Cardiac septum (tissue), 1 donor: ENCODE measurements around the gene VPS54. TPM values are rescaled to one million over a fixed set of nuclear protein-coding genes. Genes with fewer than 3 reads are reported as not detected.

ENCODE experiments used
- DNase-seq: peaks from one replicate; pipeline ENCODE4 v3.0.0-alpha.2; 2020; ENCODE audit warnings: low spot score
- intact Hi-C: fragments of 100-400 bp; cut with DNase I; formaldehyde crosslinking; loops from one replicate; pipeline ENCODE4 v1.14.0; 2022
- total RNA-seq: library from RNA; stranded (reverse); fragmentation: NEBNext Ultra II Directional; extraction: Animal tissue kit (Norgen Biotek cat#: 25700); gene quantifications from one replicate; pipeline ENCODE4 v1.2.1, GENCODE V29; 2021
- donor health status: DM: no; HTN: no; CAD: no.

The VPS54 gene
- total RNA-seq, 1 donor from 2014 or later, result 12.7 TPM

GRCh38 chr2:63881205-63881604, 138.0 kb downstream of the VPS54 start:
- no peak for DNase-seq
- intact Hi-C loops, result no loop called here

DNA sequence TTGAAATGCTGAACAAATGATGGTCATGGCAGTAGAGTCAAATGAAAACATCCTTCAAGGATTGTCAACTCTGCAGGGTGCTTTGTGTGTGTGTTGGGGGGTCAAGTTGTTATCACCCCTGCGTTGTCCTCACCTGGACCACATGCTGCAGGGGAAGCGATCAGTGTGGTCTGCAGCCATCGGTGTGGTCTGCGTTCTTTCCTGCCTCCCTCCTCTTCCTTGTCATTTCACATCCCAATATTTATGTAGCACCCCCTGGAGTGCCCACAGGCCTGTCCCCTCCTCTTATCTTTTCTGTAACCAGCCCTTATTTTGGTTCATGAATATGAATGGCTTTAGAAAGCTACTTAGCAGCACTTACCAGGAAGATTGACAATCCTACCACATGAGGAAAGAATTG, 138.6 kb downstream of the VPS54 start:
- intact Hi-C loops, result no loop called here
- no peak for DNase-seq

GRCh38 chr2:63879876-63880433, 139.3 kb downstream of the VPS54 start:
- intact Hi-C loops, result no loop called here
- DNase-seq, result no peak

GRCh38 chr2:63878486-63878885, 140.7 kb downstream of the VPS54 start:
- intact Hi-C loops, result no loop called here
- no peak for DNase-seq

- no peak for DNase-seq
- intact Hi-C loops, result no loop called here
Measured at GRCh38 chr2:63876311-63876710, 142.9 kb downstream of the VPS54 start.

DNA sequence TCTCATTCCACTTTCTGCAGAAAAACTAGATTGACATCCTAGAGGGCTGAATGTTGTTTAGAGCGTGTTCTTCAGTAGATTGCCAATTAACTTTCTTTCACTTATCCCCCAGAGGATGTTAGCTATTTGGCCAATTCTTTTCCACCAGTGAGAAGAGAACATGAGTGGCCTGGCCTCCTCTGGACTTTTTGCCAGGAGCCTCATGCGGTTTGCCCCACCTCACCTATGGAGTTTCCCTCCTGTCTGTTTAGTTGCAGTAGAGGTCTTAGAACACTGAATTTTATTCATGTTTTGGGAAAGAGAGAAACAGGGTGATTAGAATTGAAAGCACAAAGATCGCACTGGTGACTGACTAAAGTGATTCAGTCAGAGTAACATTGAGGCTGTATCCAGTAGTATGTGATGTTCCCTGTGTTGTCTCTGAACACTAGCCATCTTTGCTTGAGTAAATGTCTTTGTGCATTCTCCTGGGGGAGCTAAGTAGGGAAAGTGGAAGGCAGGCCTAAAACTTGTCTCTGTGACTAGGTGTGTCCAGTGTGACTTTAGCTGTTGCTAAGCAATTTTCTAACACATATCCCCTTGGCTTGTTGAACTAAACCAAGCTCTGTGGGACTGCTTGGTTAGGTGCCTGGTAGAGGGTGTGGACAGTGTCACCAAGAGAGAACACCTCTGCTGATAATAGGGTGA, 143.5 kb downstream of the VPS54 start:
- intact Hi-C loops, result no loop called here
- DNase-seq, result no peak

GRCh38 chr2:63875131-63875527, 144.1 kb downstream of the VPS54 start:
- intact Hi-C loops, result no loop called here

DNA sequence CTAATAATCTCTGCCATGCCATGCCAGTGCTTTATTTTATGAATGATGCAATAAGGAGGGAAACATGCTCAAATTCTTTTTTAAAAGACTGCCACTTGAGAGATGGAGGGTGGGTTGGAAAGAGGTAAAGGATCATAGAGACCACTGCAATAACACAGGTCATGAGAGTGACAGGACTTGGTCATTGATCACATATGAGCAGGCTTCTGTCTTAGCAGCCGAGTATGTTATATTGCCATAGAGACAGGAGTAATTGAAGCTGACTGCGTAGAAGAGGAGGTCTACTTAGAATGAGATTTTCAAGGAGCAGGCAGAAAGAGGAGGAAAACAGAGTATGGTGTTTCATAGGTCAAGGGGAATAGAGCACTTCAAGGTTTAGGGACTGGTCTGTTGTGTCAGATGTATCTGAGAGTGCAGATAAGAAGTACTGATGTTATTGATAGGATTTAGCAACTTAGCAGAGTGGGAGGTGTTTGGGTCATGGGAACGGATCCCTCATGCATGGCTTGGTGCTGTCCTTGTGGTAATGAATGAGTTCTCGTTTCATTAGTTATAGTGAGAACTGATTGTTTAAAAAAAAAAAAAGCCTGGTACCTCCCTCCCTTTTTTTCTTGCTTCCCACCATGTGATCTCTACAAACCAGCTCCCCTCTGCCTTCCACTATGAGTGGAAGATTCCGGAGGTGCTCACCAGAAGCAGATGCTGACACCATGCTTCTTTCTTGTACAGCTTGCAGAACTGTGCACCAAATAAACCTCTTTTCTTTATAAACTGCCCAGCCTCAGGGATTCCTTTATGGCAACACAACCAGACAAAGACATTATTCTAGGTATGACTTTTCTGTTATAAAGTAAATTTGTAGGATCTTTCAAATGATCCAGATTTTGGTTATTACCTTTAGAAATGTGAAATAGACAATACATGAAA, 144.8 kb downstream of the VPS54 start:
- no peak for DNase-seq
- intact Hi-C loops, result no loop called here

More at GRCh38 chr2:63875131-63875527, 144.1 kb downstream of the VPS54 start:
- no peak for DNase-seq

DNA sequence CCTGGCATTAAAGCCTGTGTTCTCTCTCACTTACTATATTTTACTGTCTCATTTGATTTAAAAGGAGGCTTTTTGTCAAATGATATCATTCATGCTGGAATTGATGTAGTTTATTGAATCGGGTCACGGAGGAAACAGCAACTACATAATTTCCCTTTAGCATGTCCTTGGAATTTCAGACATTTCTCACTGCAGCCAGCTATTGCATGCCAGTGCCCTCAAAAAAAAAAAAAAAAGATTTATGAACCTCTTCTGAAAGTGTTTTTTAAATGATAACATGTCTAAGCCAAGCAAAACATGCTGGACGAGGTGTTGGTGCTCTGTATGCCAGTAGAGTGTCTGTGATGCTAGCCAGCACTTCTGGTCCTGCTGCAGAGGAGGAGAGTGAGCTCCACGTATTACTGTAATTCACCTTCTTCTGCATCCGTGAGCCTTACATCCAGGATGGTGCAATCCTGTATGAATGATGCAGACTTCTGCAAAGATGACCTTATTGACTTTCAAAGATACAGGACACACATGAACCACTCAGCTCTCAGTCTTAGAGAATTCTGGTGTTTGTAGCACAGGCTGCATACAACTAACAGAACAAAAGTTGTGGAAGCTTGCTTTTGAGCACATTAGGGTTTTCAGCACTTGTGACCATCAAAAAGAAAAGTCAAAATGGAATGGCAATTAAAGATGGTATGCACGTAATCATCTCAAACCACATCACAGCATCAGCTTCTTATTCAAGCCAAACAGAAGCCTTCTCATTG, 146.5 kb downstream of the VPS54 start:
- DNase-seq, result no peak
- intact Hi-C loops, result no loop called here

DNA sequence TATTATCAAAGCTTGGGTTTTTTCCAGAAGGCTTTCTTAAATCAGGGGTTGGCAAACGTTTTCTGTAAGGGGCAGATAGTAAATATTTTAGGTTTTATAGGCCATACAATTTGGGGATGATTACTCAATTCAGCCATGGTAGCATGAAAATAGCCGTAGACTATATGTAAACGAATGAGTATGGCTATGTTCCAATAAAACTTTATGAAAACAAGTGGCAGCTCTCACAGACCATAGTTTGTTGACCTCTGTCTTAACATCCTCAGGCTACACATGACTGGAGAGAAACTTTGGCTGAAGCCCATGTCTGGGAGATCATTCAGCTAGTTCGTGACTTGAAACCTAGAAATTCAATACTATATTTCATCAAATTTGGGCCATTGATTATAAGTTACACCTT, 147.4 kb downstream of the VPS54 start:
- no peak for DNase-seq
- intact Hi-C loops, result no loop called here

GRCh38 chr2:63870679-63871078, 148.5 kb downstream of the VPS54 start:
- intact Hi-C loops, result no loop called here
- no peak for DNase-seq

DNA sequence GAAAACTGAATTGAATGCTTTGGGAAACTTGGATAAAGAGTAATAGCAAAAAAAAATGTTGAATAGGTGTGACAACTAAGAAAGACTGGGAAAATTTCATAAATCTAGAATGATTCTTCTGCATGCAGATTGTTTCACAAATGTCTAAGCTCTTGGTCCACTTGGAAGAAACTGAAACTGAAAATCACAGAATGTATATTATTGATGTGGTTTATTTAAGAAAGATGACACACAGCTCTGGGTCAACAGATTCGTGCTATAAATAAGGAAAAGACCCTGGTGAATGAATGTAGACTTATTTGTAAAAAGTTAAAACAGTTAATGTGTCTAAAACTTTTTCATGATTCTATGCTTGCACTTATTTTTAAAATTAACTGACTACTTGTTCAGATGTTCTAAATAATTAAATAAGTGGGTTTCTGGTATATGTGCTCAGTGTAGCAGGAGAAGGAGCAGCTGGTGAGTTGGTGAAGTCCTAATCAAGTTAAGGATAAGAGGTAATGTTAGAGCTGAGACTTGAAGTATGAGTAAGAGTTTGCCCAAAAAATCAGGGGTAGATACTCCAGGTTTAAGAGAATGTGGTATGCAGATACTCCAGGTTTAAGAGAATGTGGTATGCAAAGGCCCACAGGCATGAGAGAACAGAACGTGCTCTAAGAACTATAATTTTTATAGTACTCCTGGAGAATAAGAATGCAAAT, 153.1 kb downstream of the VPS54 start:
- intact Hi-C loops, result no loop called here
- no peak for DNase-seq

DNA sequence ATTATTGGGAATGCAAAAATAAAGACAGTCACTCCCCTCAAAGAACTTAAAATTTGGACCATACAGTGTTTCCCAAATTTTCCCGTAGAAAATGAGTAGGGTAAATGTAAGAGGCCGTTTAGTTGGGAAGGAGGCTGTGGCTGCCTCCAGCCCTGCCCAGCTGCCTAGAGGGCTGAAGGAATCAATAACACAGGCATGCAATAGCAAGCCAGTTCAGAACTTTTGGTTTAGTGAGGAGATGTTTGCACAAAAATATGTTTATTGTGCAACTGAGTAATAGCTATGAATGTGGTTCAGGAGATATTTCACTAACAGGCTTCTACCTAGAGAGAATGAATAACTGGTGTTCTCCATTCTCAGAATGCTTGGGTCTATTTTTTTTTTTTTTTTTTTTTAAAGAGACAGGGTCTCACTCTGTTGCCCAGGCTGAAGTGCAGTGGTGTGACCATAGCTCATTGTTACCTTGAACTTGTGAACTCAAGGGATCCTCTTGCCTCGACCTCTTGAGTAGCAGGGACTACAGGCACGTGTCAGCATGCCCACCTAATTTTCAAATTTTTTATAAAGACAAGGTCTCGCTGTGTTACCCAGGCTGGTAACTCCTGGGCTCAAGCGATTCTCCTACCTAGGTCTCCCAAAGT, 153.9 kb downstream of the VPS54 start:
- intact Hi-C loops, result no loop called here
- DNase-seq, result no peak

GRCh38 chr2:63863707-63864106, 155.5 kb downstream of the VPS54 start:
- intact Hi-C loops, result loop anchor here (5.0 kb wide), 1 partner anchor 166 kb away; no protein-coding TSS in a partner anchor
- no peak for DNase-seq

DNA sequence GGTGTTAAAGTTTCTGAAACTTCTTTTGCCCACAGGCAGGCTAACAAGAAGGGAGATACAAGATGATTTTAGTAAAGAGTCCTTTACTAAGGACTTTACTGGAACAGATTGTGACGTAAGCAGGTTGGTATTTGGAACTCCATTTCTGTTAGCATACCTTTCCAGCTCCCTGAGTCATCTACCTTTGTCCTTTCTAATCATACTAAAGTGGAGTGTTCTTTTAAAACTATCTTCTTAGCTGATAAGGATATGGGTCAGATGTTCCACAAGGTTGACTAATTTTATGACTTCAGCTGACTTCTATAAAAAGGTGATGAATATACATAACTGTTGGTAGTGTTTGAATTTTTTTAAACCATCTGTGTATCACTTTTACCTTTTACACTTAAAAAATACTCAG, 156.4 kb downstream of the VPS54 start:
- intact Hi-C loops, result loop anchor here (5.0 kb wide), 1 partner anchor 166 kb away; no protein-coding TSS in a partner anchor
- no peak for DNase-seq

- intact Hi-C loops, result loop anchor here (5.0 kb wide), 1 partner anchor 164 kb away; no protein-coding TSS in a partner anchor
- no peak for DNase-seq
Measured at GRCh38 chr2:63861220-63861822, 157.9 kb downstream of the VPS54 start.

DNA sequence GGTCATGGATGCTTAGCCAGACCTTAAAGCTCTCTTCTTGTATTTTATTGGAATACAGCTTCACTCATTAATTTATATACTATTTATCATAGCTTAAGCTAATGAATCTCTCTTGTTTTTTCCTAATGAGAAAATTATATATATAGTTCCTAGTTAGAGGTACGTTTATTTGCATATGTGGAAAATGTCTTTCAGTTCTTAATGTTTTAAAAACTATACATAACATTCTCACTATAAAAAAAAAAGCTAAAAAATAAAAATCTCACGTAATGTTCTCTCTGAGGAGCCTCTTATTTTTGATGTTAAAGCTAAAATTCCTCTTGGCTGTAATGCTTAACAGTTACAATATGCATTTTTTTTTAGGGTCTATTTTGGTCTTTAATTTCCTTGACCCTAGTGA, 160.9 kb downstream of the VPS54 start:
- no peak for DNase-seq
- intact Hi-C loops, result no loop called here

DNA sequence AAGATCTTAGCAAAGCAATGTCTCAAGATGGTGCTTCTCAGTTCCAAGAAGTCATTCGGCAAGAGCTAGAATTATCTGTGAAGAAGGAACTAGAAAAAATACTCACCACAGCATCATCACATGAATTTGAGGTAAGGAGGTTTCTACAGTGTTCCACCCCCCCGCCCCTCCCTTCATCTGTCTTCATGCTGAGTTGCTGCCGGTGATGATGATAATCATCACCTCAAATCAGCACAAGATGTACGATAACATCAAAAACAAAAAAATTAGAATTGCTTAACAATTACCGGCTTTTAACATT, 163.0 kb downstream of the VPS54 start:
- intact Hi-C loops, result no loop called here
- DNase-seq, result no peak
